ENCODE data around the gene CLN6.

CLN6 gene

GRCh38 chr15:68192804-68193486 is 36.6 kb downstream of the CLN6 start:
- H3K4me3 ChIP-seq (ENCODE audit: low read length), result no peak overlapping the region
- TF ChIP-seq, protein P1, sequence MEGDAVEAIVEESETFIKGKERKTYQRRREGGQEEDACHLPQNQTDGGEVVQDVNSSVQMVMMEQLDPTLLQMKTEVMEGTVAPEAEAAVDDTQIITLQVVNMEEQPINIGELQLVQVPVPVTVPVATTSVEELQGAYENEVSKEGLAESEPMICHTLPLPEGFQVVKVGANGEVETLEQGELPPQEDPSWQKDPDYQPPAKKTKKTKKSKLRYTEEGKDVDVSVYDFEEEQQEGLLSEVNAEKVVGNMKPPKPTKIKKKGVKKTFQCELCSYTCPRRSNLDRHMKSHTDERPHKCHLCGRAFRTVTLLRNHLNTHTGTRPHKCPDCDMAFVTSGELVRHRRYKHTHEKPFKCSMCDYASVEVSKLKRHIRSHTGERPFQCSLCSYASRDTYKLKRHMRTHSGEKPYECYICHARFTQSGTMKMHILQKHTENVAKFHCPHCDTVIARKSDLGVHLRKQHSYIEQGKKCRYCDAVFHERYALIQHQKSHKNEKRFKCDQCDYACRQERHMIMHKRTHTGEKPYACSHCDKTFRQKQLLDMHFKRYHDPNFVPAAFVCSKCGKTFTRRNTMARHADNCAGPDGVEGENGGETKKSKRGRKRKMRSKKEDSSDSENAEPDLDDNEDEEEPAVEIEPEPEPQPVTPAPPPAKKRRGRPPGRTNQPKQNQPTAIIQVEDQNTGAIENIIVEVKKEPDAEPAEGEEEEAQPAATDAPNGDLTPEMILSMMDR (conservative IDR thresholded peaks at IDR 0.05; ENCODE audit: low read depth, low read length), result no peak
- no peak for DNase-seq (ENCODE audit: low read depth)

DNA sequence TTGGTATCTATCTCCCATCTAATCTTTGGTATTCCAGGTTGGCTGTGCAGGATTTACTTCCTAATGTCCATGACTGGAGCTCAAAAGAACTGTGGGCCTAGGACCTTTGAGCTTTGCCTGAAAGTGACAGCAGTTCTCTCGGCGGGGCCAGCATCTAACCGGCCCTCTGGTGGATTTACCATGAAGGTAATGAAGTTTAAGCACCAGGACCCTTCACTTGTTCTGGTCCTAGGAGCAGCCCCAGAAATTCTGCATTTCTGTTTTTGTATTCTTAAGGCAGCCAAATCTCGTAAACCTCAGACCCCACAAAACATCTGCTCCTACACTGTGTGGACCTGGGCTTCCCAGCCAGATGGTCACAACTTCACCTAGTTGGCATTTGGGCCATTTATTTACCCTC is 37.4 kb downstream of the CLN6 start:
- no peak overlapping the region for H3K4me3 ChIP-seq (ENCODE audit: low read length)
- TF ChIP-seq, protein P1 (conservative IDR thresholded peaks at IDR 0.05; ENCODE audit: low read depth, low read length), result no peak
- DNase-seq (ENCODE audit: low read depth), result no peak

DNA sequence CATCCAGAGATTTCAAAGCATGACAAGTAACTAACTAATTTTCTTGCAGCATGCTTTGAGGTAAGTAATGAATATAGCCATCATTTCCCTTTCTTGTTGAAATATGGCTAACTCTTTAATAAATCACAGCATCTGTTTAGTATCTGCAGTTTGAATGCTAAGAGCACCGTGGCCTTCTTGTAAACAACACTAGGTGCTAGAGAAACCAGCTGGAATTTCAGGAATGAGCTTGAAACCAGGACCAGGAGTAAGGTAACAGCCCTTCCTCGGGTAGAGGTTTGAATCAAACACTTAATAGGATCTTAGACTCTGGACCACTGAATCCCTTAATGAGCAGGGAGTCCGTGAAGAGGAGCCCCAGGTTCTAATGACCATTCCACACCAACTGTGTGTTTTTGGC is 38.0 kb downstream of the CLN6 start:
- H3K4me3 ChIP-seq (ENCODE audit: low read length), result no peak overlapping the region
- no peak for DNase-seq (ENCODE audit: low read depth)
- TF ChIP-seq, protein P1 (conservative IDR thresholded peaks at IDR 0.05; ENCODE audit: low read depth, low read length), result no peak

GRCh38 chr15:68190048-68190447 is 39.5 kb downstream of the CLN6 start:
- TF ChIP-seq, protein P1 (conservative IDR thresholded peaks at IDR 0.05; ENCODE audit: low read depth, low read length), result no peak
- H3K4me3 ChIP-seq (ENCODE audit: low read length), result no peak overlapping the region
- DNase-seq (ENCODE audit: low read depth), result no peak

DNA sequence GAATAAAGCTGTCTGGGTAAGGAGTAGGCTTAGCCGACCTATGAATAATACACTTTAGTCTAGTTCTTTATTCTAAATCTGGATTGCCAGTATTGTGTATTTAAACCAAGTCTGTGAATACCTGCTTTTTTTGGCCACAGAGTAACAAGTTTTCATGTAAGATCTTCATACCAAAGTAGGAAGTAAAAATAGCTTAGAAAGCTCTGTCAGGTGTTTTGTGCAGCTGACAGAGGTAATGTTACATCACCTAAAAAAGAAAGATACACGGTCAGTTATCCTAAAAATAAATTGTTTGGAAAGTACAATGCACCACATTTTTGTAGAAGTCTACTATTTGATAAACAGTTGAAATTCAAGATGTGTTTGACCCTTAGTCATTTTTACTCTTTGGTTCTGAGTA is 40.9 kb downstream of the CLN6 start:
- no peak overlapping the region for H3K4me3 ChIP-seq (ENCODE audit: low read length)
- TF ChIP-seq, protein P1 (conservative IDR thresholded peaks at IDR 0.05; ENCODE audit: low read depth, low read length), result no peak
- no peak for DNase-seq (ENCODE audit: low read depth)

DNA sequence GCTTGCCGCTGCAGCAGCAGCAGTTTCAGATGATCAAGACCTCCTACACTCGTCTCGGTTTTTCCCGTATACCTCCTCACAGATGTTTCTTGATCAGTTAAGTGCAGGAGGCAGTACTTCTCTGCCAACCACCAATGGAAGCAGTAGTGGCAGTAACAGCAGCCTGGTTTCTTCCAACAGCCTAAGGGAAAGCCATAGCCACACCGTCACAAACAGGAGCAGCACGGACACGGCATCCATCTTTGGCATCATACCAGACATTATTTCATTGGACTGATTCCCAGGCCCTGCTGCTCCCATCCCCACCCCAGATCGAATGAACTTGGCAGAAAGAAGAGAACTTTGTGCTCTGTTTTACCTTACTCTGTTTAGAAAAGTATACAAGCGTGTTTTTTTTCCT is 42.0 kb downstream of the CLN6 start:
- peak; percentile 29 for DNase-seq (ENCODE audit: low read depth)

More for the DNA sequence above, 42.0 kb downstream of the CLN6 start:
- TF ChIP-seq, protein P1 (conservative IDR thresholded peaks at IDR 0.05; ENCODE audit: low read depth, low read length), result no peak
- no peak overlapping the region for H3K4me3 ChIP-seq (ENCODE audit: low read length)
